AG10803 (cell line): ENCODE data around the gene SIM1.

Experiments
- DNase-seq: peaks from one replicate; pipeline ENCODE4 v3.0.0; 2010; ENCODE audit warnings: low read depth
- H3K4me3 ChIP-seq: 2 replicates; pipeline ENCODE4 v1.5.1; 2011; ENCODE audit warnings: mild to moderate bottlenecking, low read length, control low read depth
- TF ChIP-seq, protein P1 (sequence below): conservative IDR thresholded peaks from 2 replicates; pipeline ENCODE4 v1.5.1; 2011; ENCODE audit warnings: mild to moderate bottlenecking, low read length, control low read depth, inconsistent platforms

The SIM1 gene

DNA sequence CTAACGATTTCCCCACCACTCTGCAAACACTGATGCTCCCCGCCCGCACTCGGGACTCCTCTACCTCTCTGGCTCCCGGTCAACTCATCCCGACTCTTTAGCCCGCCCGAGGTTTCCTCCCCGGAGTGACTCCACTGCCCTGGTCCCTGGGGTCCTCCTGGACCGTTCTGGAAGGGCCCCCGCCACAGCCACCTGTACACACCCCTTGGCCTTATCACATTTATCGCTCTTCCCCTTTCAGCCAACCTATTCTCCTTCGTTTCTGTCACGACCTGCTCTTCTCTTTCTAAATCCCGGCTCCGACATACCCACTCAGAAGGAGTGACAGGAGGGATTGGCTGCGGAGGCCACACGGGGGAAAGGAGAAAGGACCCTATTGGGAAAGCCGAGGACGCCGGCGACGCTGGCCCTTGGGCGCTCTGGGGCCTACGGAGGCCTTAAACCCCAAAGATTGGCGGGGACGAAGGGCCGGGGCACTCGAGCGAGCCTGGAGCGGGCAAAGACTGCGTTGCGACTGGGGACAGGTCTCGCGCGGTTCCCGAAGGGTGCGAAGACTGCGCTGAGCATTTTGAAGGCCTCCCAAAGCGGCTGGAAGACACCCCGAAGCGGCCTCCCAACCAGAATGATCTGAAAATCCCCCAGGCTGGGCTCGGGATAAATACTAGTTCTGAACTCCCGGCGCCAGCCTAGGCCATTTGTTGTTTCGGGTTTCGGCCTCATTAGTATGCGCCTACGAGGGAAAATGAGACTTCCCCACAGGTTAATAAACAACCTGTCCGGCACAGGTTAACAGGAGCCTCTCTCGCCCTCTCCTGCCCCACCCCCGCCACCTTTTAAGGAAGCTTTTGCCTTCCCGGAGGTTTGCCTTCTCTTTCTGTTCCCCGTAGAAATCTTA, 9.2 kb downstream of the SIM1 start:
- TF ChIP-seq, protein P1, sequence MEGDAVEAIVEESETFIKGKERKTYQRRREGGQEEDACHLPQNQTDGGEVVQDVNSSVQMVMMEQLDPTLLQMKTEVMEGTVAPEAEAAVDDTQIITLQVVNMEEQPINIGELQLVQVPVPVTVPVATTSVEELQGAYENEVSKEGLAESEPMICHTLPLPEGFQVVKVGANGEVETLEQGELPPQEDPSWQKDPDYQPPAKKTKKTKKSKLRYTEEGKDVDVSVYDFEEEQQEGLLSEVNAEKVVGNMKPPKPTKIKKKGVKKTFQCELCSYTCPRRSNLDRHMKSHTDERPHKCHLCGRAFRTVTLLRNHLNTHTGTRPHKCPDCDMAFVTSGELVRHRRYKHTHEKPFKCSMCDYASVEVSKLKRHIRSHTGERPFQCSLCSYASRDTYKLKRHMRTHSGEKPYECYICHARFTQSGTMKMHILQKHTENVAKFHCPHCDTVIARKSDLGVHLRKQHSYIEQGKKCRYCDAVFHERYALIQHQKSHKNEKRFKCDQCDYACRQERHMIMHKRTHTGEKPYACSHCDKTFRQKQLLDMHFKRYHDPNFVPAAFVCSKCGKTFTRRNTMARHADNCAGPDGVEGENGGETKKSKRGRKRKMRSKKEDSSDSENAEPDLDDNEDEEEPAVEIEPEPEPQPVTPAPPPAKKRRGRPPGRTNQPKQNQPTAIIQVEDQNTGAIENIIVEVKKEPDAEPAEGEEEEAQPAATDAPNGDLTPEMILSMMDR = no peak
- DNase-seq = no peak
- H3K4me3 ChIP-seq = peak overlapping the region; percentile 31

GRCh38 chr6:100454551-100455229, 10.0 kb downstream of the SIM1 start:
- DNase-seq = no peak
- TF ChIP-seq, protein P1 = no peak
- H3K4me3 ChIP-seq = no peak overlapping the region

DNA sequence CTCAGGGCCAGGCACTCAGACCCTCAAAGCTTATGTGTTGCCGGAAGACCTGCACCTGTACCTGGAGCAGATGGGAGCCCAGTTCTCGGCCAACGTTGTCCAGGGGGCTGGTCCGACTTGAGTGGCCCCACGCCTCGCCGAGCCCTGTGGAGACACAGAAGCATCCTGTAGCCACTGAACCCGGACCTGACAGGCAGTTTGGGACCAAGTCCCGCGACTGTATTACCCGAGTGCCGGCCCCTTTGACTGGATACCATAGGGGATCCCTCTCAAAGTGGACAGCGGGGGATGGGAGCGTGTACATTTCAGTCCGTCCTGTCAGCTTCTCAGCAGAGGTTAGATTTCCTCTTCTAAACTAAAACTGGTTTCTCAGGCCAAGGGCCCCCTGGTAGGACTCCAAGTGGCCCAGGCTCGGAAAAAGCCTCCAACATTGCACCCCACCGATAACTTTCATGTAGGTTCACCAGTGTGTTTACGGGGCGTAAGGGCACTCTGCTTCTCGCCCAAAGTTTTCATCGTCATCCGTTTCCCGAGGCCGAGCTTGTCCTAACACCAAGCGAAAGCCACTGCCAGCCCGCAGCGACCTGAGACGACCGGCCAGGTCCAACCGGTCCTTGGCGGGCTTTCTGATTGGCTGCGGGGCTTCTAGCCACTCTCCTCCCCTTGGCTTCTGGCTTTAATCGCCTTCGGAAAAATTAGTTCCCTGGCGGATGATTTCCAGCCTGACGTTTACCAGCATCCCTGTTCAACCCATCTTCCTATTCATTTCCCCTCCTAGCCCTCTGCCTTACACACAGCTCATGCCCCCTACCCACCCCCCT, 10.8 kb downstream of the SIM1 start:
- H3K4me3 ChIP-seq = no peak overlapping the region
- DNase-seq = no peak
- TF ChIP-seq, protein P1 = no peak

DNA sequence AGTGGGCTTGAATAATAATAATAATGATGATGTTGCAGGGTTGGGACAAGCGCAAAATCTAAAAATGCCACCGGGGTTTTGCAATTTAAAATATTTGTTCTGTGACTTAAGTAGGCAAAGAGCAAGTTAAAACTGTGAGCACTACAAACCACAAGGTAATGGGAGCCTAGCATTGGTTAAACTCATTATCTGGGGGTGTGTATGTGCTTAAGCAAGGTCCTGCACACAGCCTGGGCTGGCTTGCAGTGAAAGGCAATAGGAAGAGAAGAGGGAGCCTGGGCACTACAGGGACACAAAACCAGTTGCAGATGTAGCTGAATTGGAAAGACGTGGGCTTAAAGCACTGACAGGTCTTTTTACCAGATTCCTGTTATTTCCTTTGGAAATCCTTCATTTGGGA, 11.7 kb downstream of the SIM1 start:
- H3K4me3 ChIP-seq = no peak overlapping the region
- TF ChIP-seq, protein P1 = no peak
- peak; percentile 47 for DNase-seq

DNA sequence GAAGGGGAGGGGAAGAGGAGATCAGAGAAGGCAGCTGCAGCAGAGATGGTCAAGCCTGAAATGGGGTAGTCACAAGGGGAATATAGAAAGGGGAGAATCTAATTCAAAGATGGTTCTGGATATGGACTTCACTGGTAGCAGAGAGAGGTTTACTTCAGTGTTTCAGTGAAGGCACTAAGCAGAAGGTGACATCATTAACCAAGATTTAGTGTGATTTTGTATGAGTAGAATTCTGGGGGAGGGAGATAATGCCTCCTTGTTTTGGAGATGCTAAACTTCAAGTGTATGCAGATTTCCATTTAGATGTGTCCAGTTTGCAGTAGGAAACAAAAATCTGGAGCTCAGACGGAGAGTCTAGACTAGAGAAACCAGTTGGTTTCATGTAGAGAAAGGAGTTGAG, 13.1 kb downstream of the SIM1 start:
- TF ChIP-seq, protein P1 = no peak
- no peak overlapping the region for H3K4me3 ChIP-seq
- no peak for DNase-seq

DNA sequence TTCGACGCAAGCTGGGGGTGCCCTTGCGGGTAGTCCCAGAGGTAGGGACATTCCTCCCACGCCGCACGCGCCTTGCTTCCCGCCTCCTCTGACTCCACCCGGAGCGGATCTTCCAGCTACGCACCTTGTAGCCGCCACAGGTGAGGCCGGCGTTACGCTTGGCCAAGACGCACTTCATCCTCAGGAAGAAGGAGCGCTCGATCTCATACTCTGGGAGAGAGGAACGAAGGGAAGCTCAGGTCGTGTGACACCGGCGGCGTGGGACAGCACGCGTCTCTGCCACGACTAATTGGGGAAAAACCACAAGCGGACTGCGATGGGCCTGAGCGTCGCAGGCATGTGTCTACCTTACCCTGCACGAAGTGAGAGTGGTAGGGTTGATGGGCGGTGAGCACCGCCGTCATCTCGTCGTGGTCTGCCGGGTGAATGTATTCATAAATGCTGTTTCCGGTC, 15.5 kb downstream of the SIM1 start:
- H3K4me3 ChIP-seq = no peak overlapping the region
- TF ChIP-seq, protein P1 = no peak
- DNase-seq = no peak
